Measurements from ENCODE around the gene FBXL7.
A peak's percentile ranks its signal among the peaks of the same experiment; 100 is the strongest.

The FBXL7 gene

GRCh38 chr5:15831408-15831807, 331.4 kb downstream of the FBXL7 start (continued):
- no peak for TF ChIP-seq BACH2 (CRISPR knock-in tag; IDR thresholded peaks at IDR 0.05; ENCODE audit: borderline replicate concordance)
- no peak for TF ChIP-seq ZC3H10 (CRISPR knock-in tag; IDR thresholded peaks at IDR 0.05)
- TF ChIP-seq ESRRG (CRISPR knock-in tag; IDR thresholded peaks at IDR 0.05), result no peak
- TF ChIP-seq ZFP3 (CRISPR knock-in tag; IDR thresholded peaks at IDR 0.05), result no peak
- TF ChIP-seq GLIS3 (CRISPR knock-in tag; IDR thresholded peaks at IDR 0.05), result no peak
- no peak for TF ChIP-seq TOX (CRISPR knock-in tag; IDR thresholded peaks at IDR 0.05; ENCODE audit: borderline replicate concordance)
- TF ChIP-seq TSHZ2 (CRISPR knock-in tag; IDR thresholded peaks at IDR 0.05), result no peak
- TF ChIP-seq ZNF8 (CRISPR knock-in tag; IDR thresholded peaks at IDR 0.05), result no peak

DNA sequence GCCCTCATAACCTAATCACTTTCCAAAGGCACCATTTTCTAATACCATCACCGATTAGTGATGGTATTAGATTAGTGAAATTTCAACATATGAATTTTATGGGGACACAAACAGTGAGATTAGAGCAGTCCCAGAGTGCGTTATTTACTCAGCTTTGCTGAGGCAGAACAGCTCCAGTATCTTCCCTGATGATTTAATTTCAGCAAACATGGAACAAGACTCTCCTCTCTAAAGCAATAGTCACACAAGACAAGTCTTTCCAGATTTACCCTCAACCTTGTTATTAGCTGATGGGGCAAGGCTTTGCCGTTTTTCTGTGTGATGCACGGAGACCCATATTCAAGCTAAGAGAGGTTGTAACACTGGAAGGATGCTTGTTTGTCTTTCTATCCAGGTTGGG, 333.4 kb downstream of the FBXL7 start:
- TF ChIP-seq TCF4 (CRISPR knock-in tag; IDR thresholded peaks at IDR 0.05; ENCODE audit: borderline replicate concordance), result no peak
- no peak for TF ChIP-seq GLIS3 (CRISPR knock-in tag; IDR thresholded peaks at IDR 0.05)
- no peak for TF ChIP-seq CSDC2 (CRISPR knock-in tag; IDR thresholded peaks at IDR 0.05)
- no peak for TF ChIP-seq BACH2 (CRISPR knock-in tag; IDR thresholded peaks at IDR 0.05; ENCODE audit: borderline replicate concordance)
- TF ChIP-seq ZFP3 (CRISPR knock-in tag; IDR thresholded peaks at IDR 0.05), result no peak
- TF ChIP-seq ZC3H10 (CRISPR knock-in tag; IDR thresholded peaks at IDR 0.05), result no peak
- no peak for TF ChIP-seq ZFP30 (CRISPR knock-in tag; IDR thresholded peaks at IDR 0.05)
- TF ChIP-seq, protein P1, sequence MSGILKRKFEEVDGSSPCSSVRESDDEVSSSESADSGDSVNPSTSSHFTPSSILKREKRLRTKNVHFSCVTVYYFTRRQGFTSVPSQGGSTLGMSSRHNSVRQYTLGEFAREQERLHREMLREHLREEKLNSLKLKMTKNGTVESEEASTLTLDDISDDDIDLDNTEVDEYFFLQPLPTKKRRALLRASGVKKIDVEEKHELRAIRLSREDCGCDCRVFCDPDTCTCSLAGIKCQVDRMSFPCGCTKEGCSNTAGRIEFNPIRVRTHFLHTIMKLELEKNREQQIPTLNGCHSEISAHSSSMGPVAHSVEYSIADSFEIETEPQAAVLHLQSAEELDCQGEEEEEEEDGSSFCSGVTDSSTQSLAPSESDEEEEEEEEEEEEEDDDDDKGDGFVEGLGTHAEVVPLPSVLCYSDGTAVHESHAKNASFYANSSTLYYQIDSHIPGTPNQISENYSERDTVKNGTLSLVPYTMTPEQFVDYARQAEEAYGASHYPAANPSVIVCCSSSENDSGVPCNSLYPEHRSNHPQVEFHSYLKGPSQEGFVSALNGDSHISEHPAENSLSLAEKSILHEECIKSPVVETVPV (CRISPR knock-in tag; IDR thresholded peaks at IDR 0.05), result no peak
- ATAC-seq, result no peak

GRCh38 chr5:15834596-15835245, 334.7 kb downstream of the FBXL7 start:
- TF ChIP-seq ISL1 (CRISPR knock-in tag; IDR thresholded peaks at IDR 0.05), result peak; percentile 69
- TF ChIP-seq, protein P2, sequence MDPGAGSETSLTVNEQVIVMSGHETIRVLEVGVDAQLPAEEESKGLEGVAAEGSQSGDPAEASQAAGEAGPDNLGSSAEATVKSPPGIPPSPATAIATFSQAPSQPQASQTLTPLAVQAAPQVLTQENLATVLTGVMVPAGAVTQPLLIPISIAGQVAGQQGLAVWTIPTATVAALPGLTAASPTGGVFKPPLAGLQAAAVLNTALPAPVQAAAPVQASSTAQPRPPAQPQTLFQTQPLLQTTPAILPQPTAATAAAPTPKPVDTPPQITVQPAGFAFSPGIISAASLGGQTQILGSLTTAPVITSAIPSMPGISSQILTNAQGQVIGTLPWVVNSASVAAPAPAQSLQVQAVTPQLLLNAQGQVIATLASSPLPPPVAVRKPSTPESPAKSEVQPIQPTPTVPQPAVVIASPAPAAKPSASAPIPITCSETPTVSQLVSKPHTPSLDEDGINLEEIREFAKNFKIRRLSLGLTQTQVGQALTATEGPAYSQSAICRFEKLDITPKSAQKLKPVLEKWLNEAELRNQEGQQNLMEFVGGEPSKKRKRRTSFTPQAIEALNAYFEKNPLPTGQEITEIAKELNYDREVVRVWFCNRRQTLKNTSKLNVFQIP (CRISPR knock-in tag; IDR thresholded peaks at IDR 0.05; ENCODE audit: borderline replicate concordance, low read depth), result no peak
- peak; percentile 77 for ATAC-seq

GRCh38 chr5:15835514-15835913, 335.5 kb downstream of the FBXL7 start:
- TF ChIP-seq ISL1 (CRISPR knock-in tag; IDR thresholded peaks at IDR 0.05), result no peak
- no peak for TF ChIP-seq ZNF70 (CRISPR knock-in tag; IDR thresholded peaks at IDR 0.05)
- TF ChIP-seq ARNTL (CRISPR knock-in tag; IDR thresholded peaks at IDR 0.05; ENCODE audit: borderline replicate concordance, low read depth), result no peak
- TF ChIP-seq, protein P1 (CRISPR knock-in tag; IDR thresholded peaks at IDR 0.05), result no peak
- no peak for TF ChIP-seq ZNF8 (CRISPR knock-in tag; IDR thresholded peaks at IDR 0.05)
- TF ChIP-seq PPARA (CRISPR knock-in tag; IDR thresholded peaks at IDR 0.05; ENCODE audit: borderline replicate concordance), result no peak
- TF ChIP-seq ZNF565 (CRISPR knock-in tag; conservative IDR thresholded peaks at IDR 0.05; ENCODE audit: low read depth), result no peak
- peak; percentile 87 for ATAC-seq
